Neural cell (in vitro differentiated cells): ENCODE measurements around the gene GNLY. TPM values are rescaled to one million over a fixed set of nuclear protein-coding genes. Genes with fewer than 3 reads are reported as not detected.

ENCODE experiments used
- H2AFZ ChIP-seq: fragments of 200-600, 300-800 bp; sonication (generic), shearing (Covaris generic); 2 replicates; pipeline ENCODE4 v1.6.0; 2014; ENCODE audit warnings: low read depth, mild to moderate bottlenecking, antibody characterized with exemption, low read length, moderate library complexity
- H3F3A ChIP-seq: fragments of 200-600 bp; shearing (Covaris generic); 2 replicates; pipeline ENCODE4 v1.6.1; 2016; ENCODE audit warnings: mild to moderate bottlenecking, moderate library complexity, mixed read lengths, antibody characterized with exemption, low read length; ENCODE audit not compliant: insufficient read depth, poor library complexity, severe bottlenecking
- H3K27ac ChIP-seq: fragments of 200-600, 300-800 bp; sonication (generic), shearing (Covaris generic); 2 replicates; pipeline ENCODE4 v1.5.1; 2014; ENCODE audit warnings: mild to moderate bottlenecking, low read length, moderate library complexity
- H3K27me3 ChIP-seq: fragments of 300-800, 200-600 bp; sonication (generic), shearing (Covaris generic); 2 replicates; pipeline ENCODE4 v1.6.0; 2014; ENCODE audit warnings: mild to moderate bottlenecking, low read depth, low read length, moderate library complexity; ENCODE audit not compliant: insufficient read depth
- H3K36me3 ChIP-seq: fragments of 300-800, 200-600 bp; sonication (generic), shearing (Covaris generic); 2 replicates; pipeline ENCODE4 v1.5.1; 2014; ENCODE audit warnings: mild to moderate bottlenecking, antibody characterized with exemption, low read length, moderate library complexity; ENCODE audit not compliant: insufficient read depth
- H3K4me2 ChIP-seq: fragments of 300-800, 200-600 bp; sonication (generic), shearing (Covaris generic); 2 replicates; pipeline ENCODE4 v1.6.0; 2014; ENCODE audit warnings: mild to moderate bottlenecking, low read length
- H3K4me3 ChIP-seq: fragments of 300-800, 200-600 bp; sonication (generic), shearing (Covaris generic); 2 replicates; pipeline ENCODE4 v1.5.1; 2014; ENCODE audit warnings: mild to moderate bottlenecking, low read length, moderate library complexity
- H3K79me2 ChIP-seq: fragments of 200-600 bp; shearing (Covaris generic); replicated peaks from 2 replicates; pipeline ENCODE4 v1.6.0; 2014; ENCODE audit warnings: mild to moderate bottlenecking, low read length, moderate library complexity; ENCODE audit not compliant: insufficient read depth
- H3K9ac ChIP-seq: fragments of 300-800, 200-600 bp; sonication (generic), shearing (Covaris generic); 2 replicates; pipeline ENCODE4 v1.6.1; 2016; ENCODE audit warnings: mild to moderate bottlenecking, low read length, mixed read lengths
- H3K9me2 ChIP-seq: fragments of 200-600 bp; shearing (Covaris generic); 2 replicates; pipeline ENCODE4 v1.6.1; 2016; ENCODE audit warnings: mild to moderate bottlenecking, low read length, mixed read lengths; ENCODE audit not compliant: insufficient read depth
- H3K9me3 ChIP-seq: fragments of 200-600, 300-800 bp; sonication (generic), shearing (Covaris generic); 2 replicates; pipeline ENCODE4 v1.6.1; 2016; ENCODE audit warnings: mild to moderate bottlenecking, mixed run types, low read length, moderate library complexity, mixed read lengths
- H4K20me1 ChIP-seq: fragments of 200-600 bp; shearing (Covaris generic); 2 replicates; pipeline ENCODE4 v1.6.1; 2016; ENCODE audit warnings: mild to moderate bottlenecking, mixed run types; ENCODE audit not compliant: insufficient read depth
- EP300 ChIP-seq: fragments of 450-650 bp; conservative IDR thresholded peaks from 2 replicates; pipeline ENCODE4 v1.6.1; 2014; ENCODE audit warnings: antibody characterized with exemption, mild to moderate bottlenecking, moderate library complexity; ENCODE audit not compliant: poor library complexity, severe bottlenecking
- EZH2 ChIP-seq: fragments of 200-600, 300-800 bp; shearing (Covaris generic), sonication (generic); IDR thresholded peaks from 2 replicates; pipeline ENCODE4 v1.6.1; 2014; ENCODE audit warnings: antibody characterized with exemption, low read length, borderline replicate concordance, mild to moderate bottlenecking; ENCODE audit not compliant: insufficient read depth, poor library complexity, severe bottlenecking
- MXI1 ChIP-seq: fragments of 450-650 bp; conservative IDR thresholded peaks from 2 replicates; pipeline ENCODE4 v1.6.1; 2014; ENCODE audit warnings: antibody characterized with exemption, mild to moderate bottlenecking; ENCODE audit not compliant: poor library complexity, severe bottlenecking
- POLR2AphosphoS5 ChIP-seq: IDR thresholded peaks from 2 replicates; pipeline ENCODE4 v1.6.1; 2012
- RAD21 ChIP-seq: fragments of 450-650 bp; conservative IDR thresholded peaks from 2 replicates; pipeline ENCODE4 v1.6.1; 2014; ENCODE audit warnings: antibody characterized with exemption, mild to moderate bottlenecking, moderate library complexity
- REST ChIP-seq: IDR thresholded peaks from 2 replicates; pipeline ENCODE4 v1.6.1; 2012; ENCODE audit warnings: borderline replicate concordance
- SMC3 ChIP-seq: fragments of 450-650 bp; conservative IDR thresholded peaks from 2 replicates; pipeline ENCODE4 v1.6.1; 2014; ENCODE audit warnings: antibody characterized with exemption, mild to moderate bottlenecking, moderate library complexity; ENCODE audit not compliant: poor library complexity
- TAF1 ChIP-seq: IDR thresholded peaks from 2 replicates; pipeline ENCODE4 v1.6.1; 2012; ENCODE audit warnings: low read depth
- polyA plus RNA-seq: library from polyadenylated mRNA; depleted of rRNA; stranded (reverse); fragments of >200 nt; gene quantifications from 2 replicates; pipeline ENCODE4 v1.2.3, GENCODE V29; 2014
- TF ChIP-seq, protein P1 (sequence below): fragments of 450-650 bp; IDR thresholded peaks from 2 replicates; pipeline ENCODE4 v1.5.1; 2014; ENCODE audit warnings: antibody characterized with exemption, mild to moderate bottlenecking, moderate library complexity; ENCODE audit not compliant: poor library complexity, severe bottlenecking

GNLY gene
- polyA plus RNA-seq, 1 donor from 2014 or later = not detected

DNA sequence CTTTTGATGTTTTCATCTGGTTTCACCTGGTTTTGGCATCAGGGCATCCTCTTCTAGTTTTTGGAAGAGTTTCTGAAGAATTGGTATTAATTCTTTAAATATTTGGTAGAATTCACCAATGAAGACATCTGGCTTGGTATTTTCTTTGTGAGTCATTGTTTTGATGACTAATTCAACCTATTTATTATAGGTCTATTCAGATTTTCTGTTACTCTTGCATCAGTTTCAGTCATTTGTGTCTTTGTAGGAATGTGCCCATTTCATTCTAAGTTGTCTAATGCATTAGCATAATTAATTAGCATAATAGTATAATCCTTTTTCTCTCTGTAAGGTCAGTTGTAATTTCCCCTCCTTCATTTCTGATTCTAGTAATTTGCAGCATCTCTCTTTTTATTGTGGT lies 8.0 kb downstream of the GNLY start:
- no peak overlapping the region for H3K27ac ChIP-seq
- no peaks in the 10 kb centered on the region for H3K9me3 ChIP-seq
- H4K20me1 ChIP-seq = no peaks in the 10 kb centered on the region
- H3K79me2 ChIP-seq = no peaks in the 10 kb centered on the region
- H2AFZ ChIP-seq = no peak overlapping the region
- no peaks in the 10 kb centered on the region for H3F3A ChIP-seq
- H3K4me3 ChIP-seq = no peak overlapping the region
- no peaks in the 10 kb centered on the region for H3K36me3 ChIP-seq
- H3K9me2 ChIP-seq = no peaks in the 10 kb centered on the region
- H3K9ac ChIP-seq = no peak overlapping the region
- H3K4me2 ChIP-seq = no peak overlapping the region
- TF ChIP-seq TAF1 = no peak
- no peak for TF ChIP-seq MXI1
- TF ChIP-seq EP300 = no peak
- no peak for TF ChIP-seq POLR2AphosphoS5
- no peak for TF ChIP-seq EZH2
- TF ChIP-seq SMC3 = no peak
- TF ChIP-seq REST = no peak
- no peak for TF ChIP-seq RAD21
- TF ChIP-seq, protein P1, sequence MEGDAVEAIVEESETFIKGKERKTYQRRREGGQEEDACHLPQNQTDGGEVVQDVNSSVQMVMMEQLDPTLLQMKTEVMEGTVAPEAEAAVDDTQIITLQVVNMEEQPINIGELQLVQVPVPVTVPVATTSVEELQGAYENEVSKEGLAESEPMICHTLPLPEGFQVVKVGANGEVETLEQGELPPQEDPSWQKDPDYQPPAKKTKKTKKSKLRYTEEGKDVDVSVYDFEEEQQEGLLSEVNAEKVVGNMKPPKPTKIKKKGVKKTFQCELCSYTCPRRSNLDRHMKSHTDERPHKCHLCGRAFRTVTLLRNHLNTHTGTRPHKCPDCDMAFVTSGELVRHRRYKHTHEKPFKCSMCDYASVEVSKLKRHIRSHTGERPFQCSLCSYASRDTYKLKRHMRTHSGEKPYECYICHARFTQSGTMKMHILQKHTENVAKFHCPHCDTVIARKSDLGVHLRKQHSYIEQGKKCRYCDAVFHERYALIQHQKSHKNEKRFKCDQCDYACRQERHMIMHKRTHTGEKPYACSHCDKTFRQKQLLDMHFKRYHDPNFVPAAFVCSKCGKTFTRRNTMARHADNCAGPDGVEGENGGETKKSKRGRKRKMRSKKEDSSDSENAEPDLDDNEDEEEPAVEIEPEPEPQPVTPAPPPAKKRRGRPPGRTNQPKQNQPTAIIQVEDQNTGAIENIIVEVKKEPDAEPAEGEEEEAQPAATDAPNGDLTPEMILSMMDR = no peak
- H3K27me3 ChIP-seq = no peaks in the 10 kb centered on the region

GRCh38 chr2:85702800-85703199 lies 8.6 kb downstream of the GNLY start:
- H4K20me1 ChIP-seq = no peaks in the 10 kb centered on the region
- no peaks in the 10 kb centered on the region for H3K79me2 ChIP-seq
- no peaks in the 10 kb centered on the region for H3K9me3 ChIP-seq
- no peaks in the 10 kb centered on the region for H3F3A ChIP-seq
- no peak overlapping the region for H3K4me2 ChIP-seq
- H3K9me2 ChIP-seq = no peaks in the 10 kb centered on the region
- H3K4me3 ChIP-seq = no peak overlapping the region
- H3K27me3 ChIP-seq = no peaks in the 10 kb centered on the region
- no peaks in the 10 kb centered on the region for H3K36me3 ChIP-seq
- no peak overlapping the region for H2AFZ ChIP-seq
- no peak overlapping the region for H3K27ac ChIP-seq
- TF ChIP-seq MXI1 (no peak), EZH2 (no peak)
- H3K9ac ChIP-seq = no peak overlapping the region

DNA sequence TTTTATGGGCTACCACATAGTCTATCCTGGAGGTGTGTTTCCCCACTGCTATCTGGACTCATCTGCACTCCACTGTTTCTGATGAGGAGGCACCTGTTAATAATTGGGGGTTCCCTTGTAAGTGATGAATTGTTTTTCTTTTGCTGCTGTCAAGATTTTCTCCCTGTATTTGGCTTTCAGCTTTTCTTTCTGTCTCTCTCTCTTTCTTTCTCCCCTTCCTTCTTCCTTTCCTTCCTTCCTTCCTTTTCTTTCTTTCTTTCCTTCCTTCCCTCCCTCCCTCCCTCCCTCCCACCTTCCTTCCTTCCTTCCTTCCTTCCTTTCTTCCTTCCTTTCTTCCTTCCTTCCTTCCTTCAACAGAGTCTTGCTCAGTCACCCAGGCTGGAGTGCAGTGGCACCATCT lies 9.2 kb downstream of the GNLY start:
- H4K20me1 ChIP-seq = no peaks in the 10 kb centered on the region
- TF ChIP-seq RAD21 (no peak), MXI1 (no peak), TAF1 (no peak), REST (no peak), POLR2AphosphoS5 (no peak), EZH2 (no peak), EP300 (no peak), SMC3 (no peak)
- TF ChIP-seq, protein P1 = no peak
- H3K27me3 ChIP-seq = no peaks in the 10 kb centered on the region
- no peaks in the 10 kb centered on the region for H3F3A ChIP-seq
- H2AFZ ChIP-seq = no peak overlapping the region
- no peaks in the 10 kb centered on the region for H3K36me3 ChIP-seq
- no peak overlapping the region for H3K4me3 ChIP-seq
- no peaks in the 10 kb centered on the region for H3K79me2 ChIP-seq
- no peak overlapping the region for H3K27ac ChIP-seq
- H3K9ac ChIP-seq = no peak overlapping the region
- no peaks in the 10 kb centered on the region for H3K9me2 ChIP-seq
- H3K9me3 ChIP-seq = no peaks in the 10 kb centered on the region
- H3K4me2 ChIP-seq = no peak overlapping the region
